Measurements from ENCODE around the gene NR2E3.

GRCh38 chr15:71781965-71782265 lies 28.4 kb upstream of the NR2E3 start:
- TF ChIP-seq CTCF (IDR thresholded peaks at IDR 0.05) (no peak), ZFX (IDR thresholded peaks at IDR 0.05; ENCODE audit: borderline replicate concordance) (no peak)
